ENCODE results near the gene PDCD2L.
"Not testable (repeated sequence)": the region's sequence is repeated elsewhere in the genome, so short reads cannot be mapped to it uniquely, and the experiment has no call there.

PDCD2L gene

GRCh38 chr19:34373601-34374288, 30.5 kb upstream of the PDCD2L start:
- DNase-seq (ENCODE audit: low read depth, low spot score), result no peak

GRCh38 chr19:34375598-34375997, 28.6 kb upstream of the PDCD2L start:
- no peak for DNase-seq (ENCODE audit: low read depth, low spot score)

- no peak for DNase-seq (ENCODE audit: low read depth, low spot score)
These were observed 23.5 kb upstream of the PDCD2L start for GRCh38 chr19:34380639-34381241.

- DNase-seq (ENCODE audit: low read depth, low spot score), result no peak
These were observed 22.6 kb upstream of the PDCD2L start for GRCh38 chr19:34381399-34382251.

GRCh38 chr19:34382471-34382870, 21.7 kb upstream of the PDCD2L start:
- no peak for DNase-seq (ENCODE audit: low read depth, low spot score)

GRCh38 chr19:34383599-34383998, 20.6 kb upstream of the PDCD2L start:
- DNase-seq (ENCODE audit: low read depth, low spot score), result no peak

- no peak for DNase-seq (ENCODE audit: low read depth, low spot score)
These were observed 17.4 kb upstream of the PDCD2L start for GRCh38 chr19:34386645-34387445.

- DNase-seq (ENCODE audit: low read depth, low spot score), result no peak
These were observed 16.8 kb upstream of the PDCD2L start for GRCh38 chr19:34387446-34387810.

- DNase-seq (ENCODE audit: low read depth, low spot score), result not testable (repeated sequence)
These were observed 15.5 kb upstream of the PDCD2L start for GRCh38 chr19:34388745-34389144.

GRCh38 chr19:34391813-34392212, 12.4 kb upstream of the PDCD2L start:
- DNase-seq (ENCODE audit: low read depth, low spot score), result no peak

- no peak for DNase-seq (ENCODE audit: low read depth, low spot score)
These were observed 11.2 kb upstream of the PDCD2L start for GRCh38 chr19:34393031-34393430.

- no peak for DNase-seq (ENCODE audit: low read depth, low spot score)
These were observed 10.6 kb upstream of the PDCD2L start for GRCh38 chr19:34393629-34394028.

GRCh38 chr19:34397853-34398252, 6.3 kb upstream of the PDCD2L start:
- DNase-seq (ENCODE audit: low read depth, low spot score), result no peak

GRCh38 chr19:34399886-34400285, 4.3 kb upstream of the PDCD2L start:
- no peak for DNase-seq (ENCODE audit: low read depth, low spot score)

- DNase-seq (ENCODE audit: low read depth, low spot score), result not testable (repeated sequence)
These were observed 3.4 kb upstream of the PDCD2L start for GRCh38 chr19:34400844-34401243.

- no peak for DNase-seq (ENCODE audit: low read depth, low spot score)
These were observed 2.1 kb upstream of the PDCD2L start for GRCh38 chr19:34402074-34402600.

- DNase-seq (ENCODE audit: low read depth, low spot score), result no peak
These were observed 453 bp upstream of the PDCD2L start for GRCh38 chr19:34403784-34404108.

- DNase-seq (ENCODE audit: low read depth, low spot score), result no peak
These were observed 1.9 kb downstream of the PDCD2L start for GRCh38 chr19:34405892-34406660.

GRCh38 chr19:34408411-34408810, 4.2 kb downstream of the PDCD2L start:
- DNase-seq (ENCODE audit: low read depth, low spot score), result no peak

GRCh38 chr19:34409189-34410164, 5.3 kb downstream of the PDCD2L start:
- no peak for DNase-seq (ENCODE audit: low read depth, low spot score)

Measured in brain pericyte (primary cell).